HepG2 (cell line): ENCODE measurements around the gene SBNO2. TPM values are rescaled to one million over a fixed set of nuclear protein-coding genes. Genes with fewer than 3 reads are reported as not detected.

Source experiments
- ASH2L ChIP-seq: fragments of 300-600, 200-600 bp; sonication (generic); IDR thresholded peaks from 2 replicates; pipeline ENCODE4 v1.7.0; 2017; ENCODE audit warnings: low read depth, mild to moderate bottlenecking, moderate library complexity, mixed read lengths, low read length; ENCODE audit not compliant: insufficient read length
- CAMTA2 ChIP-seq: sonication (generic); formaldehyde crosslinking; IDR thresholded peaks from 2 replicates; pipeline ENCODE4 v1.4.0; 2020; ENCODE audit warnings: mild to moderate bottlenecking, missing genetic modification reagents, borderline replicate concordance
- CREB3 ChIP-seq: sonication (generic); formaldehyde crosslinking; IDR thresholded peaks from 2 replicates; pipeline ENCODE4 v1.5.0; 2020; ENCODE audit warnings: missing genetic modification reagents
- CTCF ChIP-seq: sonication (generic); formaldehyde crosslinking; IDR thresholded peaks from 2 replicates; pipeline ENCODE4 v1.5.0; 2020; ENCODE audit warnings: mild to moderate bottlenecking, missing genetic modification reagents, moderate library complexity
- ETS1 ChIP-seq: sonication (generic); formaldehyde crosslinking; IDR thresholded peaks from 2 replicates; pipeline ENCODE4 v1.4.0; 2020; ENCODE audit warnings: missing genetic modification reagents
- GABPA ChIP-seq, 2 experiments: IDR thresholded peaks; 2 replicates each; pipeline ENCODE4 v1.6.1; 2011 to 2016; ENCODE audit warnings: low read depth in 2 of 2, low read length in 1 of 2, missing biosample characterization in 1 of 2, missing genetic modification characterization in 1 of 2
- HDAC1 ChIP-seq: sonication (generic); formaldehyde crosslinking; IDR thresholded peaks from 2 replicates; pipeline ENCODE4 v1.5.1; 2020; ENCODE audit warnings: mild to moderate bottlenecking, missing genetic modification reagents
- HES4 ChIP-seq: sonication (generic); formaldehyde crosslinking; IDR thresholded peaks from 2 replicates; pipeline ENCODE4 v1.9.0; 2021; ENCODE audit warnings: mild to moderate bottlenecking, missing genetic modification reagents, borderline replicate concordance
- HOXA5 ChIP-seq: sonication (generic); formaldehyde crosslinking; IDR thresholded peaks from 2 replicates; pipeline ENCODE4 v1.4.0; 2020; ENCODE audit warnings: missing genetic modification reagents
- NFE2L2 ChIP-seq: fragments of 150-350 bp; IDR thresholded peaks from 2 replicates; pipeline ENCODE4 v1.6.1; 2014; ENCODE audit warnings: low read length
- SNAI1 ChIP-seq: sonication (generic); formaldehyde crosslinking; IDR thresholded peaks from 2 replicates; pipeline ENCODE4 v1.5.0; 2020; ENCODE audit warnings: mild to moderate bottlenecking, missing genetic modification reagents, borderline replicate concordance
- YEATS4 ChIP-seq: sonication (generic); formaldehyde crosslinking; IDR thresholded peaks from 2 replicates; pipeline ENCODE4 v1.4.0; 2020; ENCODE audit warnings: missing genetic modification reagents, borderline replicate concordance
- ZC3H4 ChIP-seq: sonication (generic); formaldehyde crosslinking; IDR thresholded peaks from 2 replicates; pipeline ENCODE4 v1.4.0; 2020; ENCODE audit warnings: missing genetic modification reagents, borderline replicate concordance
- ZFAT ChIP-seq: sonication (generic); formaldehyde crosslinking; conservative IDR thresholded peaks from 2 replicates; pipeline ENCODE4 v1.8.1; 2023; ENCODE audit warnings: missing genetic modification reagents, inconsistent platforms
- ZNF232 ChIP-seq: sonication (generic); formaldehyde crosslinking; IDR thresholded peaks from 2 replicates; pipeline ENCODE4 v1.4.0; 2020; ENCODE audit warnings: missing genetic modification reagents, borderline replicate concordance
- ZNF335 ChIP-seq: sonication (generic); formaldehyde crosslinking; IDR thresholded peaks from 2 replicates; pipeline ENCODE4 v1.4.0; 2020; ENCODE audit warnings: missing genetic modification reagents
- ZNF430 ChIP-seq: sonication (generic); formaldehyde crosslinking; IDR thresholded peaks from 2 replicates; pipeline ENCODE4 v1.9.0; 2021; ENCODE audit warnings: mild to moderate bottlenecking, missing genetic modification reagents
- ZNF512B ChIP-seq: sonication (generic); formaldehyde crosslinking; IDR thresholded peaks from 2 replicates; pipeline ENCODE4 v1.5.1; 2020; ENCODE audit warnings: missing genetic modification reagents, mild to moderate bottlenecking, borderline replicate concordance
- ZNF552 ChIP-seq: sonication (generic); formaldehyde crosslinking; IDR thresholded peaks from 2 replicates; pipeline ENCODE4 v1.9.0; 2022; ENCODE audit warnings: missing genetic modification reagents, mild to moderate bottlenecking, borderline replicate concordance
- ZNF749 ChIP-seq: sonication (generic); formaldehyde crosslinking; IDR thresholded peaks from 2 replicates; pipeline ENCODE4 v1.8.0; 2022; ENCODE audit warnings: mild to moderate bottlenecking, missing genetic modification reagents, moderate library complexity, borderline replicate concordance
- ZNF761 ChIP-seq: sonication (generic); formaldehyde crosslinking; conservative IDR thresholded peaks from 2 replicates; pipeline ENCODE4 v1.4.0; 2020; ENCODE audit warnings: mild to moderate bottlenecking, missing genetic modification reagents
- ZSCAN9 ChIP-seq: IDR thresholded peaks from 2 replicates; pipeline ENCODE4 v1.6.1; 2016; ENCODE audit warnings: borderline replicate concordance
- polyA plus RNA-seq, 8 experiments: library from polyadenylated mRNA; depleted of rRNA in 3 of 8; stranded (reverse) in 7 of 8; unstranded in 1 of 8; fragments of >200 nt; fragmentation: Illumina TruSeq in 4 of 8; extraction: Trizol in 4 of 8; gene quantifications; 2 replicates each; pipeline versions ENCODE4 v1.2.1 to v1.2.3, GENCODE V29; 2011 to 2016; ENCODE audit warnings: low read depth in 4 of 8, missing spikeins in 1 of 8, mixed read lengths in 1 of 8; ENCODE audit not compliant: insufficient read depth in 1 of 8
- total RNA-seq, 5 experiments: library from RNA; depleted of rRNA; stranded (reverse); fragments of >200 nt; fragmentation: Illumina TruSeq; extraction: Trizol; gene quantifications; 2 replicates each; pipeline ENCODE4 v1.2.3, GENCODE V29; 2016; ENCODE audit warnings: low read depth in 1 of 5

SBNO2 gene
- total and polyA plus RNA-seq, 2 of the 13 experiments (the other 11 are each of a cell fraction or from before 2014, with no cell fraction given) = 8.6 to 10.4 TPM

GRCh38 chr19:1173845-1174809 lies at the start of gene SBNO2 (continued):
- TF ChIP-seq CAMTA2 (CRISPR knock-in tag) (0 out of 2 replicates have a peak, but pooled peaks have one; percentile 55), NFE2L2 (no peak), CTCF (CRISPR knock-in tag) (0 out of 2 replicates have a peak, but pooled peaks have one; percentile 16), ZNF430 (CRISPR knock-in tag) (no peak), ZNF512B (CRISPR knock-in tag) (no peak), ZSCAN9 (CRISPR knock-in tag) (no peak), ZNF552 (CRISPR knock-in tag) (no peak), CREB3 (CRISPR knock-in tag) (no peak), ZC3H4 (CRISPR knock-in tag) (no peak), HOXA5 (CRISPR knock-in tag) (0 out of 2 replicates have a peak, but pooled peaks have one; percentile 50), GABPA (IDR thresholded peaks at IDR 0.05; ENCODE audit: low read depth, low read length) (peak; percentile 80), GABPA (CRISPR knock-in tag; IDR thresholded peaks at IDR 0.05; ENCODE audit: low read depth) (peak; percentile 87), ASH2L (peak; percentile 6), ETS1 (CRISPR knock-in tag) (no peak), ZNF335 (CRISPR knock-in tag) (0 out of 2 replicates have a peak, but pooled peaks have one; percentile 22), ZFAT (no peak), YEATS4 (CRISPR knock-in tag) (peak; percentile 71), HES4 (CRISPR knock-in tag) (peak; percentile 26; the same call in 1 of the 2 replicates), ZNF232 (peak; percentile 22; the same call in 1 of the 2 replicates), SNAI1 (CRISPR knock-in tag) (no peak), ZNF761 (CRISPR knock-in tag) (no peak), HDAC1 (peak; percentile 17), ZNF749 (CRISPR knock-in tag) (no peak)
